Mesothelial cell of epicardium (in vitro differentiated cells): ENCODE measurements around the gene KIAA1614. TPM values are rescaled to one million over a fixed set of nuclear protein-coding genes. Genes with fewer than 3 reads are reported as not detected.

ENCODE experiments used
- DNase-seq, 2 experiments: peaks; one replicate each; pipeline ENCODE4 v3.0.0; 2021; ENCODE audit warnings: low spot score in 2 of 2; ENCODE audit not compliant: unreplicated experiment in 2 of 2
- H3K27ac Mint-ChIP-seq: 2 replicates; pipeline ENCODE4 v1.8.0; 2021; ENCODE audit warnings: mixed read lengths
- H3K27me3 Mint-ChIP-seq: 2 replicates; pipeline ENCODE4 v1.8.0; 2021; ENCODE audit warnings: low read depth, mixed read lengths
- H3K36me3 Mint-ChIP-seq: 2 replicates; pipeline ENCODE4 v1.8.0; 2021; ENCODE audit warnings: mixed read lengths
- H3K4me1 Mint-ChIP-seq: 2 replicates; pipeline ENCODE4 v1.8.0; 2021; ENCODE audit warnings: mixed read lengths
- H3K4me3 Mint-ChIP-seq: 2 replicates; pipeline ENCODE4 v1.8.0; 2021; ENCODE audit warnings: mild to moderate bottlenecking, moderate library complexity, mixed read lengths
- H3K9me3 Mint-ChIP-seq: 2 replicates; pipeline ENCODE4 v1.8.0; 2021; ENCODE audit warnings: mixed read lengths
- CTCF ChIP-seq: fragments of 200-600 bp; sonication (generic); IDR thresholded peaks from one replicate; pipeline ENCODE4 v1.5.0; 2021; ENCODE audit warnings: antibody characterized with exemption; ENCODE audit not compliant: unreplicated experiment
- total RNA-seq: library from RNA; stranded (reverse); gene quantifications from 3 replicates; pipeline ENCODE4 v1.2.1, GENCODE V29; 2021

Gene KIAA1614
- total RNA-seq, 1 donor from 2014 or later: 7.3 TPM

GRCh38 chr1:180988253-180988752, 75.6 kb downstream of the KIAA1614 start:
- Mint-ChIP-seq H3K27me3 (no peaks in the 10 kb centered on the region), H3K4me3 (no peak overlapping the region), H3K4me1 (no peaks in the 10 kb centered on the region), H3K9me3 (no peaks in the 10 kb centered on the region), H3K27ac (no peak overlapping the region), H3K36me3 (peaks cover 55% of the 10 kb centered on the region)
- TF ChIP-seq CTCF: no peak
- DNase-seq: no peak

GRCh38 chr1:180994262-180994661, 81.6 kb downstream of the KIAA1614 start:
- H3K27ac Mint-ChIP-seq: no peak overlapping the region
- H3K36me3 Mint-ChIP-seq: peaks cover 34% of the 10 kb centered on the region
- H3K27me3 Mint-ChIP-seq: no peaks in the 10 kb centered on the region
- TF ChIP-seq CTCF: no peak
- H3K9me3 Mint-ChIP-seq: no peaks in the 10 kb centered on the region
- H3K4me1 Mint-ChIP-seq: no peaks in the 10 kb centered on the region
- DNase-seq: no peak
- no peak overlapping the region for H3K4me3 Mint-ChIP-seq

- DNase-seq: no peak
- Mint-ChIP-seq H3K4me3 (no peak overlapping the region), H3K36me3 (peaks cover 40% of the 10 kb centered on the region), H3K4me1 (peaks cover 9% of the 10 kb centered on the region), H3K9me3 (peaks cover 4% of the 10 kb centered on the region), H3K27me3 (no peaks in the 10 kb centered on the region), H3K27ac (no peak overlapping the region)
- TF ChIP-seq CTCF: no peak
Observed at GRCh38 chr1:180997843-180998504, 85.3 kb downstream of the KIAA1614 start.

Other genes with a start within 250 kb of the KIAA1614 start
- gene STX6, start 110.0 kb downstream of the KIAA1614 start, total RNA-seq: 23.4 to 24.6 TPM (median 23.8 TPM) in 3 replicates
- 4.2 to 5.5 TPM (median 4.7 TPM) in 3 replicates for gene MR1, start 121.1 kb downstream of the KIAA1614 start, total RNA-seq
- 12.9 to 14.1 TPM (median 13.4 TPM) in 3 replicates for gene IER5, start 175.8 kb downstream of the KIAA1614 start, total RNA-seq